ENCODE results near the gene RBBP5.

RBBP5 gene

GRCh38 chr1:205068457-205069040 is 53.2 kb downstream of the RBBP5 start:
- H3K4me3 ChIP-seq (ENCODE audit: low read length), result no peak overlapping the region
- TF ChIP-seq CTCF (IDR thresholded peaks at IDR 0.05; ENCODE audit: low read depth, low read length) (no peak), EZH2phosphoT487 (IDR thresholded peaks at IDR 0.05; ENCODE audit: low read depth) (no peak)
- H3K27me3 ChIP-seq (ENCODE audit: low read depth, low read length), result 0 out of 2 replicates have a peak, but pooled peaks cover 3% of the 10 kb centered on the region
- no peak overlapping the region for H2AFZ ChIP-seq (ENCODE audit: low read depth, low read length)
- no peaks in the 10 kb centered on the region for H3K9me3 ChIP-seq (ENCODE audit: insufficient read depth, low read length)
- 0 out of 2 replicates have a peak, but pooled peaks cover 2% of the 10 kb centered on the region for H3K4me1 ChIP-seq (ENCODE audit: low read length)
- H3K9ac ChIP-seq (ENCODE audit: low read length), result no peak overlapping the region
- H3K27ac ChIP-seq (ENCODE audit: low read length), result no peak overlapping the region
- H3K79me2 ChIP-seq (ENCODE audit: low read length), result no peaks in the 10 kb centered on the region
- H4K20me1 ChIP-seq (ENCODE audit: insufficient read depth, low read length), result no peaks in the 10 kb centered on the region
- no peaks in the 10 kb centered on the region for H3K36me3 ChIP-seq (replicated peaks; ENCODE audit: low read depth, low read length)
- H3K4me2 ChIP-seq (ENCODE audit: low read length), result no peak overlapping the region

GRCh38 chr1:205068001-205068400 is 53.8 kb downstream of the RBBP5 start:
- Histone ChIP-seq H3K4me2 (ENCODE audit: low read length) (no peak overlapping the region), H2AFZ (ENCODE audit: low read depth, low read length) (no peak overlapping the region), H3K27ac (ENCODE audit: low read length) (no peak overlapping the region), H3K9ac (ENCODE audit: low read length) (no peak overlapping the region), H3K79me2 (ENCODE audit: low read length) (no peaks in the 10 kb centered on the region), H3K4me1 (ENCODE audit: low read length) (0 out of 2 replicates have a peak, but pooled peaks cover 3% of the 10 kb centered on the region), H3K27me3 (ENCODE audit: low read depth, low read length) (0 out of 2 replicates have a peak, but pooled peaks cover 3% of the 10 kb centered on the region), H3K36me3 (replicated peaks; ENCODE audit: low read depth, low read length) (no peaks in the 10 kb centered on the region), H3K9me3 (ENCODE audit: insufficient read depth, low read length) (no peaks in the 10 kb centered on the region), H3K4me3 (ENCODE audit: low read length) (no peak overlapping the region), H4K20me1 (ENCODE audit: insufficient read depth, low read length) (no peaks in the 10 kb centered on the region)
- TF ChIP-seq CTCF (IDR thresholded peaks at IDR 0.05; ENCODE audit: low read depth, low read length) (no peak), EZH2phosphoT487 (IDR thresholded peaks at IDR 0.05; ENCODE audit: low read depth) (no peak)

- Histone ChIP-seq H3K27me3 (ENCODE audit: low read depth, low read length) (0 out of 2 replicates have a peak, but pooled peaks cover 3% of the 10 kb centered on the region), H3K9me3 (ENCODE audit: insufficient read depth, low read length) (no peaks in the 10 kb centered on the region), H3K4me1 (ENCODE audit: low read length) (peaks cover 4% of the 10 kb centered on the region), H3K4me2 (ENCODE audit: low read length) (no peak overlapping the region), H3K27ac (ENCODE audit: low read length) (no peak overlapping the region), H3K36me3 (replicated peaks; ENCODE audit: low read depth, low read length) (no peaks in the 10 kb centered on the region), H3K79me2 (ENCODE audit: low read length) (no peaks in the 10 kb centered on the region), H4K20me1 (ENCODE audit: insufficient read depth, low read length) (no peaks in the 10 kb centered on the region), H3K9ac (ENCODE audit: low read length) (no peak overlapping the region), H3K4me3 (ENCODE audit: low read length) (no peak overlapping the region), H2AFZ (ENCODE audit: low read depth, low read length) (no peak overlapping the region)
- TF ChIP-seq EZH2phosphoT487 (IDR thresholded peaks at IDR 0.05; ENCODE audit: low read depth), result no peak
- no peak for TF ChIP-seq CTCF (IDR thresholded peaks at IDR 0.05; ENCODE audit: low read depth, low read length)
These were observed 54.7 kb downstream of the RBBP5 start for GRCh38 chr1:205067031-205067430.

GRCh38 chr1:205066141-205066818 is 55.5 kb downstream of the RBBP5 start:
- H3K4me1 ChIP-seq (ENCODE audit: low read length), result peaks cover 11% of the 10 kb centered on the region
- H3K79me2 ChIP-seq (ENCODE audit: low read length), result no peaks in the 10 kb centered on the region
- H3K27ac ChIP-seq (ENCODE audit: low read length), result no peak overlapping the region
- H3K4me2 ChIP-seq (ENCODE audit: low read length), result no peak overlapping the region
- H3K27me3 ChIP-seq (ENCODE audit: low read depth, low read length), result 0 out of 2 replicates have a peak, but pooled peaks cover 3% of the 10 kb centered on the region
- H3K4me3 ChIP-seq (ENCODE audit: low read length), result no peak overlapping the region
- TF ChIP-seq CTCF (IDR thresholded peaks at IDR 0.05; ENCODE audit: low read depth, low read length) (no peak), EZH2phosphoT487 (IDR thresholded peaks at IDR 0.05; ENCODE audit: low read depth) (no peak)
- no peaks in the 10 kb centered on the region for H3K9me3 ChIP-seq (ENCODE audit: insufficient read depth, low read length)
- H2AFZ ChIP-seq (ENCODE audit: low read depth, low read length), result no peak overlapping the region
- H3K36me3 ChIP-seq (replicated peaks; ENCODE audit: low read depth, low read length), result no peaks in the 10 kb centered on the region
- H4K20me1 ChIP-seq (ENCODE audit: insufficient read depth, low read length), result no peaks in the 10 kb centered on the region
- no peak overlapping the region for H3K9ac ChIP-seq (ENCODE audit: low read length)
